Measurements from ENCODE around the gene KLF8.
A peak's percentile ranks its signal among the peaks of the same experiment; 100 is the strongest.

Gene KLF8

DNA sequence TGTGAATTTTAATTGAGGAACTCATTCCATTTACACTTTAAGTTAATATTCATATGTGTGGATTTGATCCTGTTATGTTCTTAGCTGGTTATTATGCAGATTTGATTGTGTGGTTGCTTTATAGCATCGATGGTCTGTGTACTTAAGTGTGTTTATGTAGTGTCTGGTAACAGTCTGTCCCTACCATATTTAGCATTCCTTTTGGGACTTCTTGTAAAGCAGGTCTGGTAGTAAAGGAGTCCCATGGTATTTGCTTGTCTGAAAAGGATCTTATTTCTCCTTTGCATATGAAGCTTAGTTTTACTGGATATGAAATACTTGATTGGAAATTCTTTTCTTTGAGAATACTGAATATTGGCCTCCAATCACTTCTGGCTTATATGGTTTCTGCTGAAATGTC lies 76.6 kb downstream of the KLF8 start:
- DNase-seq (ENCODE audit: low read depth, low spot score): no peak
- H3K27ac ChIP-seq: no peak overlapping the region

DNA sequence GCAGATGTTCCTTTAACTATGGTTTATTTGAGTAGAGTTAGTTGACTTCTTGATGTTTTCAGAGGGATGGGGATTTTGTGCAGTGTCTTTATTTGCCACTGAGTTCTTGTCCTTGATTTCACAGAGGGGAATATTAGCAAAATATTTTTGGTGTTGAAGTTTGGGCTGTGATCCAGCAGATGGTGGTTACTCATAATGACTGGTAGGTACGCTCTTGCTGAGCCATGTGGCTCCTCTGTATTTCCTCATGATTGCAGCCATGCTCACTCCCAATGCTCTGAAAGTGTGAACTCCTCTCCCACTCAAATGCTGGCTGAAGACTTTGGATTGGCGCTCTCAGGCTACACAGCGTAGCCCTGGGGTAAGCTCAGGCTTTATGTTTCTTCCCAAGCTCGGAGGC lies 77.7 kb downstream of the KLF8 start:
- peak overlapping the region; percentile 21 for H3K27ac ChIP-seq
- no peak for DNase-seq (ENCODE audit: low read depth, low spot score)

DNA sequence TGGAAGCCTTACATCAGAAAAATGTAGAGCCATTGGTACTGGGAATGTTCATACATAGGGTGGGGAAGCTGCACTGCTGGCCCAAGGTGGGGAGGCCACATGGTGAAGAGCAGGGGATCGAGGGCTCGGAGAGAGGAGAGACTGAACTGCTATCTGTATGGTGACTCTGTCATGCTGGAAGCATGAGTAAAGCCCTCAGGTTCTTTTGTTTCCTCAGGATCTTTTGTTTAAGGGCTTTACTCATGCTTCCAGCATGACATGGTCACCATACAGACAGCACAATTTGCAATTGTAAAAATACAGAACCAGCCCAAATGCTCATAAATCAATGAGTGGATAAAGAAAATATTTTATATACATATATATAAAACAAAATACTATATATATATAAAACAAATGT lies 78.4 kb downstream of the KLF8 start:
- no peak for DNase-seq (ENCODE audit: low read depth, low spot score)
- peak overlapping the region; percentile 21 for H3K27ac ChIP-seq

- peak overlapping the region; percentile 50 for H3K27ac ChIP-seq
- peak; percentile 51 for DNase-seq (ENCODE audit: low read depth, low spot score)
These were observed 81.2 kb downstream of the KLF8 start for GRCh38 chrX:56313308-56313707.

DNA sequence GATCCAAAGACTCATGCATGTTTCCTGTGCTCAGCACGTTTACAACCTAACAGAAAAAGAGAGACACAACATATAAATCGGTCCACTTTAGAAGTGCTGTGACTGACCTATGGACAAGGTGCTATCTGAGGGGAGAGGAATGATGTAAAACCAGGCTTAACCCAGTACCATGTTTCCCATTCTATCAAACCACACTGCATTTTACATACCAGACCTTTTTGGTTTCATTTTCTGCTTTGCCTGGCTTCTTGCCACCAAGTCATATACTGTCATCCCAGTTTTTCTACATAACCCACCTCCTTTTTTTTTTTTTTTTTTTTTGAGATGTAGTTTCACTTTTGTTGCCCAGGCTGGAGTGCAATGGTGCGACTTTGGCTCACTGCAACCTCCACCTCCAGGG lies 82.2 kb downstream of the KLF8 start:
- no peak for DNase-seq (ENCODE audit: low read depth, low spot score)
- H3K27ac ChIP-seq: no peak overlapping the region

- H3K27ac ChIP-seq: peak overlapping the region; percentile 20
- DNase-seq (ENCODE audit: low read depth, low spot score): no peak
These were observed 85.9 kb downstream of the KLF8 start for GRCh38 chrX:56318076-56318475.

GRCh38 chrX:56319165-56319564 lies 87.0 kb downstream of the KLF8 start:
- no peak for DNase-seq (ENCODE audit: low read depth, low spot score)
- no peak overlapping the region for H3K27ac ChIP-seq
